ENCODE measurements around the gene SERGEF.

SERGEF gene

DNA sequence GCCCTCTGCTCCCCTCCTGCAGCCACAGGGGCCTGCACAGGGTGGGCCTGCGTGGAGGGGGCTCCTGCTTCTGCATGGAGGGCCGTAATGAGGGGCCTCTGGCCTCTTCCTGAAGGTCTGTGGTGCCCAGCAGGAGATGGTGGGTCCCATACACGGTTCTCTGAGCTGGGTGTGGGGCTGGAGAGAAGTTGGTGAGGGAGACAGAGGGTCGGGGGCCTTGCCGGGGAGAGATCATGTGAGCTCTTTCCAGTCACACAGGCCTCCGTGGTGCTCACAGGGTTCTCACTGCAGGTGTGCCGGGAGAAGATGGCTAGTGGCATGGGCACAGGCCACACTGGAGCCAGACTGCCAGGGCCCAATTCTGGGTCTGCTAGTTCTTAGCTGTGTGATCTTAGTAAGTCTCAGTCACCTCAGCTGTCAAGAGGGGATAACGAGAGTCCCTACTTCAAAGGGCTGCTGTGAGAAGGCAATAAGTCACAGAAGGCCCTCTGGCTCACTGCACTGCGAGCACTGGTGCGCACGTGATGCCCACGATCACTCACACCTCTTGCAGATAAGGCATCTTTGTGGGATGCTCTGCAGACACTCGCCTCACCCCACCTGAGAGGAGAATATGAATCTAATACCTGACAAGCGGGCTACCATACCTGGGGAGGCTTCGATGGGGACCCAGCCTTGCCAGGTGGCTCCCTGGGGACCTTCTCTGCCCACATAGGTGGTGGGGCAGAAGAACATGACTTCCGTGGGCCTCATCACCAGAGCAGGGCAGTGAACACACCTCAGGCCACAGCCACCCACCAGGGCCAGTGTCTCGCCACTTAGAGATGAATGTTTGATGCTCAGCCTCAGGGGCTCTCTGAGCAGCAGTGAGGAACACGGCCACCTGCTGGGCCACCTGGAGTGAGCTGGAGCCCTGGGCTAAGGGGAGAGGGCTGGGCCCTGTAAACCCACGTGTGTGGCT lies 263.8 kb downstream of the SERGEF start:
- TF ChIP-seq CTCF (IDR thresholded peaks at IDR 0.05; ENCODE audit: low read depth, low read length), result no peak
- H3K4me3 ChIP-seq (ENCODE audit: low read depth, low read length), result no peak overlapping the region
- peaks cover 17% of the 10 kb centered on the region for H3K36me3 ChIP-seq
- no peak overlapping the region for H3K27ac ChIP-seq
- no peaks in the 10 kb centered on the region for H3K9me3 ChIP-seq (ENCODE audit: severe bottlenecking)
- no peaks in the 10 kb centered on the region for H3K27me3 ChIP-seq (ENCODE audit: insufficient read depth, low read depth, severe bottlenecking)
- DNase-seq, result no peak

DNA sequence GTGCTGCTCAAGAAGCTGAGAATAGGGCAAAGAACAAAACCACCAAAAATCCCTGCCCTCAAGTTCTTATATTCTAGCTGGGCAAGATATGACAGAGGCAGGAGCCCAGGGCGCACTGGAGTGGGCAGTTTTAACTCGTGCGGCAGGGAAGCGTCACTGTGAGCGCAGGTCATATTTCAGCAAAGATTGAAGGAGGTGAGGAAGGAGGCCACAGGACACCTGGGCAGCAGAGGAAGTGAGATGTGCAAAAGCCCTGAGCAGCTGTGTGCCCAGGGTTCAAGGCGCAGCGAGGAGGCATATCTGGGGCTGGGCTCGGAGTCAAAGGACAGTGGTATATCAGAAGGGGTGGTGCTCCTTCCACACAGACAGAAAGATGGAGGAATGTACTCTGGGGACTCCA lies 264.8 kb downstream of the SERGEF start:
- H3K9me3 ChIP-seq (ENCODE audit: severe bottlenecking), result no peaks in the 10 kb centered on the region
- DNase-seq, result no peak
- no peak overlapping the region for H3K4me3 ChIP-seq (ENCODE audit: low read depth, low read length)
- no peak for TF ChIP-seq CTCF (IDR thresholded peaks at IDR 0.05; ENCODE audit: low read depth, low read length)
- no peaks in the 10 kb centered on the region for H3K27me3 ChIP-seq (ENCODE audit: insufficient read depth, low read depth, severe bottlenecking)
- H3K36me3 ChIP-seq, result peaks cover 13% of the 10 kb centered on the region
- H3K27ac ChIP-seq, result no peak overlapping the region

GRCh38 chr11:17747131-17747955 lies 265.5 kb downstream of the SERGEF start:
- Histone ChIP-seq H3K36me3 (peaks cover 13% of the 10 kb centered on the region), H3K4me3 (ENCODE audit: low read depth, low read length) (no peak overlapping the region), H3K27ac (no peak overlapping the region), H3K9me3 (ENCODE audit: severe bottlenecking) (no peaks in the 10 kb centered on the region), H3K27me3 (ENCODE audit: insufficient read depth, low read depth, severe bottlenecking) (no peaks in the 10 kb centered on the region)
- TF ChIP-seq CTCF (IDR thresholded peaks at IDR 0.05; ENCODE audit: low read depth, low read length), result no peak
- no peak for DNase-seq

DNA sequence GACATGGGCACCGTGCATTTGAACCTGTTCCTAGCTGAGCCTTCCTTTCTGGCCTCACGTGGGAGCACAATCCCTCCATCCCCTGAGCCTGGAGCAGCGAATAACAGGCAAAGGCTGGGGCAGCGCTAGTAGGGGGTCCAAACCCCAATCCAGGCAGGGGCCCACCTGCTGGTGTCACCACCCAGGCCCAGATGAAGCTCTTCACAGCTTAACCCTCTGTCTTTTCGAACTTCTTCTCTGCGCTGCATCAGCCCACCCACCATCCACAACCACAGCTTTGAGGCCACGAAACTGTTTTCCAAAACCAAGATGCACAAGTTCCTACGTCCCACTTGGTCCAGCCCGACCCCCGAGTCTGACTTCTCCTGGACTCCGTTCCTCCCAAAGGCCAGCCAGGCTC lies 266.8 kb downstream of the SERGEF start:
- Histone ChIP-seq H3K4me3 (ENCODE audit: low read depth, low read length) (no peak overlapping the region), H3K9me3 (ENCODE audit: severe bottlenecking) (no peaks in the 10 kb centered on the region), H3K27ac (no peak overlapping the region), H3K36me3 (peaks cover 21% of the 10 kb centered on the region), H3K27me3 (ENCODE audit: insufficient read depth, low read depth, severe bottlenecking) (no peaks in the 10 kb centered on the region)
- no peak for DNase-seq
- TF ChIP-seq CTCF (IDR thresholded peaks at IDR 0.05; ENCODE audit: low read depth, low read length), result no peak

- H3K27ac ChIP-seq, result no peak overlapping the region
- H3K36me3 ChIP-seq, result peaks cover 24% of the 10 kb centered on the region
- no peak for DNase-seq
- no peaks in the 10 kb centered on the region for H3K9me3 ChIP-seq (ENCODE audit: severe bottlenecking)
- no peaks in the 10 kb centered on the region for H3K27me3 ChIP-seq (ENCODE audit: insufficient read depth, low read depth, severe bottlenecking)
- no peak overlapping the region for H3K4me3 ChIP-seq (ENCODE audit: low read depth, low read length)
- no peak for TF ChIP-seq CTCF (IDR thresholded peaks at IDR 0.05; ENCODE audit: low read depth, low read length)
Measured at GRCh38 chr11:17745023-17745772, 267.6 kb downstream of the SERGEF start.

Measured in WERI-Rb-1 (cell line).